SK-N-SH treated with all-trans-retinoic acid at 6 μM for 48 hours (cell line): ENCODE data around the gene CDCA3.
"Not testable (repeated sequence)": the region's sequence is repeated elsewhere in the genome, so short reads cannot be mapped to it uniquely, and the experiment has no call there.

ENCODE experiments used
- ATAC-seq: fragments of 200-7000 bp; cut with Tn5 transposase; 3 replicates; pipeline ENCODE4 v1.9.1; 2020; ENCODE audit warnings: mild to moderate bottlenecking, moderate library complexity
- ARNTL ChIP-seq: fragments of 450-650 bp; formaldehyde crosslinking; IDR thresholded peaks from 2 replicates; pipeline ENCODE4 v1.5.0; 2020; ENCODE audit warnings: low read depth, mild to moderate bottlenecking, moderate library complexity, borderline replicate concordance
- BACH2 ChIP-seq: fragments of 250-450 bp; sonication (Bioruptor Pico); IDR thresholded peaks from 2 replicates; pipeline ENCODE4 v1.9.0; 2021; ENCODE audit warnings: mild to moderate bottlenecking, borderline replicate concordance
- CREB5 ChIP-seq: fragments of 250-450 bp; sonication (Bioruptor Pico); IDR thresholded peaks from 2 replicates; pipeline ENCODE4 v1.5.1; 2020; ENCODE audit warnings: low read depth, mild to moderate bottlenecking, moderate library complexity
- CSDC2 ChIP-seq: fragments of 250-450 bp; sonication (Bioruptor Pico); IDR thresholded peaks from 2 replicates; pipeline ENCODE4 v1.5.0; 2020; ENCODE audit warnings: mild to moderate bottlenecking, moderate library complexity
- CSRNP3 ChIP-seq: fragments of 250-450 bp; sonication (Bioruptor Pico); IDR thresholded peaks from 2 replicates; pipeline ENCODE4 v1.5.1; 2021; ENCODE audit warnings: mild to moderate bottlenecking, moderate library complexity
- ESRRG ChIP-seq: fragments of 250-450 bp; sonication (Bioruptor Pico); IDR thresholded peaks from 2 replicates; pipeline ENCODE4 v1.6.1; 2021; ENCODE audit warnings: mild to moderate bottlenecking
- GLIS3 ChIP-seq: fragments of 250-450 bp; sonication (Bioruptor Pico); IDR thresholded peaks from 2 replicates; pipeline ENCODE4 v1.5.0; 2020; ENCODE audit warnings: mild to moderate bottlenecking, moderate library complexity
- ISL1 ChIP-seq: fragments of 250-450 bp; sonication (Bioruptor Pico); IDR thresholded peaks from 2 replicates; pipeline ENCODE4 v2.1.2; 2022; ENCODE audit warnings: mild to moderate bottlenecking, moderate library complexity
- OSR1 ChIP-seq: fragments of 250-450 bp; sonication (Bioruptor Pico); IDR thresholded peaks from 2 replicates; pipeline ENCODE4 v1.8.0; 2022; ENCODE audit warnings: moderate library complexity, mild to moderate bottlenecking, inconsistent platforms
- PATZ1 ChIP-seq: fragments of 250-450 bp; sonication (Bioruptor Pico); IDR thresholded peaks from 2 replicates; pipeline ENCODE4 v1.8.0; 2020; ENCODE audit warnings: mild to moderate bottlenecking, moderate library complexity, borderline replicate concordance
- POU6F1 ChIP-seq: fragments of 250-450 bp; sonication (Bioruptor Pico); IDR thresholded peaks from 2 replicates; pipeline ENCODE4 v1.8.0; 2021; ENCODE audit warnings: low read depth, mild to moderate bottlenecking, moderate library complexity, borderline replicate concordance
- PPARA ChIP-seq: fragments of 250-450 bp; sonication (Bioruptor Pico); IDR thresholded peaks from 2 replicates; pipeline ENCODE4 v1.5.0; 2020; ENCODE audit warnings: mild to moderate bottlenecking, borderline replicate concordance
- RARB ChIP-seq: fragments of 250-450 bp; sonication (Bioruptor Pico); IDR thresholded peaks from 2 replicates; pipeline ENCODE4 v1.8.0; 2021; ENCODE audit warnings: mild to moderate bottlenecking, moderate library complexity
- TCF4 ChIP-seq: fragments of 250-450 bp; sonication (Bioruptor Pico); IDR thresholded peaks from 2 replicates; pipeline ENCODE4 v1.8.0; 2021; ENCODE audit warnings: mild to moderate bottlenecking, moderate library complexity, borderline replicate concordance
- TSHZ2 ChIP-seq: fragments of 250-450 bp; sonication (Bioruptor Pico); IDR thresholded peaks from 2 replicates; pipeline ENCODE4 v1.5.0; 2020; ENCODE audit warnings: mild to moderate bottlenecking, moderate library complexity
- ZC3H10 ChIP-seq: fragments of 250-450 bp; sonication (Bioruptor Pico); IDR thresholded peaks from 2 replicates; pipeline ENCODE4 v1.5.1; 2021; ENCODE audit warnings: mild to moderate bottlenecking, moderate library complexity
- ZFP3 ChIP-seq: fragments of 250-450 bp; sonication (Bioruptor Pico); IDR thresholded peaks from 2 replicates; pipeline ENCODE4 v1.5.0; 2020; ENCODE audit warnings: mild to moderate bottlenecking, moderate library complexity
- ZFP30 ChIP-seq: fragments of 450-650 bp; formaldehyde crosslinking; IDR thresholded peaks from 2 replicates; pipeline ENCODE4 v1.5.0; 2022; ENCODE audit warnings: mild to moderate bottlenecking, moderate library complexity
- ZNF70 ChIP-seq: fragments of 450-650 bp; formaldehyde crosslinking; IDR thresholded peaks from 2 replicates; pipeline ENCODE4 v1.5.0; 2020; ENCODE audit warnings: mild to moderate bottlenecking, moderate library complexity

CDCA3 gene

GRCh38 chr12:6872073-6873048 lies 21.3 kb upstream of the CDCA3 start:
- ATAC-seq = peak; percentile 69
- TF ChIP-seq CSRNP3 = no peak
- TF ChIP-seq PATZ1 (CRISPR knock-in tag) = no peak

- TF ChIP-seq ESRRG (CRISPR knock-in tag) (no peak), ZFP30 (no peak)
- ATAC-seq = no peak
Observed at GRCh38 chr12:6871052-6871957, 20.2 kb upstream of the CDCA3 start.

- not testable (repeated sequence) for ATAC-seq
Observed at GRCh38 chr12:6870304-6870703, 19.2 kb upstream of the CDCA3 start.

- TF ChIP-seq ZC3H10 (CRISPR knock-in tag) = no peak
- TF ChIP-seq CSRNP3 = no peak
- no peak for TF ChIP-seq RARB
- TF ChIP-seq ZFP3 (CRISPR knock-in tag) = no peak
- no peak for TF ChIP-seq OSR1 (CRISPR knock-in tag)
- TF ChIP-seq TCF4 (CRISPR knock-in tag) = no peak
- no peak for TF ChIP-seq ZFP30
- TF ChIP-seq CREB5 (CRISPR knock-in tag) = no peak
- TF ChIP-seq ZNF70 (CRISPR knock-in tag) = no peak
- no peak for TF ChIP-seq ARNTL (CRISPR knock-in tag)
- no peak for TF ChIP-seq PPARA (CRISPR knock-in tag)
- TF ChIP-seq ESRRG (CRISPR knock-in tag) = no peak
- no peak for TF ChIP-seq TSHZ2 (CRISPR knock-in tag)
- no peak for TF ChIP-seq BACH2
- no peak for TF ChIP-seq GLIS3 (CRISPR knock-in tag)
- TF ChIP-seq ISL1 (CRISPR knock-in tag) = no peak
- no peak for TF ChIP-seq POU6F1 (CRISPR knock-in tag)
- no peak for TF ChIP-seq CSDC2 (CRISPR knock-in tag)
- ATAC-seq = peak; percentile 12
Observed at GRCh38 chr12:6869049-6870021, 18.2 kb upstream of the CDCA3 start.
